H1 (cell line): ENCODE results near the gene GAS6. TPM values are rescaled to one million over a fixed set of nuclear protein-coding genes. Genes with fewer than 3 reads are reported as not detected.

ENCODE experiments used
- CTCF ChIA-PET: fragments of 300-600 bp; sonication (Branson Sonifier 250); formaldehyde crosslinking; loops from one replicate; lab custom pipeline; 2021; ENCODE audit not compliant: partially characterized antibody; lab: Charles Lee
- POLR2A ChIA-PET: fragments of 300-600 bp; sonication (Branson Sonifier 250); formaldehyde crosslinking; loops from one replicate; lab custom pipeline; 2021; ENCODE audit warnings: inconsistent platforms; ENCODE audit not compliant: partially characterized antibody; lab: Charles Lee
- DNase-seq, 2 experiments: peaks; one replicate each; pipeline versions ENCODE4 v3.0.0 to v3.0.0-alpha.2; 2010 to 2022; ENCODE audit warnings: low spot score in 2 of 2, low read depth in 1 of 2, mixed read lengths in 1 of 2
- FAIRE-seq: peaks from 2 replicates; lab custom pipeline; 2011; peaks lifted over from hg19 to GRCh38; lab: Jason Lieb, UNC
- H2AFZ ChIP-seq: 2 replicates; pipeline ENCODE4 v1.8.1; 2012; ENCODE audit warnings: low read length, inconsistent platforms
- H2AK5ac ChIP-seq: 2 replicates; pipeline ENCODE4 v1.6.1; 2013; ENCODE audit warnings: low read depth, low read length
- H2BK120ac ChIP-seq: replicated peaks from 2 replicates; pipeline ENCODE3; 2013; ENCODE audit warnings: low read depth, low read length, inconsistent platforms
- H2BK12ac ChIP-seq: 2 replicates; pipeline ENCODE4 v1.6.1; 2013; ENCODE audit warnings: low read depth, low read length
- H2BK15ac ChIP-seq: 2 replicates; pipeline ENCODE4 v1.6.1; 2013; ENCODE audit warnings: low read length
- H2BK20ac ChIP-seq: 2 replicates; pipeline ENCODE4 v1.6.1; 2013; ENCODE audit warnings: low read length
- H2BK5ac ChIP-seq: 2 replicates; pipeline ENCODE4 v1.6.1; 2013; ENCODE audit warnings: low read depth, low read length
- H3K14ac ChIP-seq: 2 replicates; pipeline ENCODE4 v1.6.1; 2013; ENCODE audit warnings: inconsistent platforms; ENCODE audit not compliant: insufficient read length
- H3K18ac ChIP-seq: 2 replicates; pipeline ENCODE4 v1.6.1; 2013; ENCODE audit warnings: low read length; ENCODE audit errors: extremely low read depth
- H3K23ac ChIP-seq: 2 replicates; pipeline ENCODE4 v1.6.1; 2013; ENCODE audit warnings: inconsistent platforms; ENCODE audit not compliant: insufficient read length
- H3K23me2 ChIP-seq: 2 replicates; pipeline ENCODE4 v1.6.1; 2013; ENCODE audit warnings: low read depth, low read length
- H3K27ac ChIP-seq: 2 replicates; pipeline ENCODE4 v1.6.1; 2011; ENCODE audit warnings: low read depth, low read length, inconsistent platforms
- H3K27me3 ChIP-seq, 4 experiments: replicated peaks in 1 of 4; 1 replicate in 1 of 4; 2 replicates in 3 of 4; pipeline versions ENCODE4 v1.6.1 to v1.8.1; 2011 to 2013; ENCODE audit warnings: low read length in 3 of 4, mild to moderate bottlenecking in 3 of 4, inconsistent platforms in 2 of 4, mixed read lengths in 2 of 4, moderate library complexity in 1 of 4; ENCODE audit not compliant: control insufficient read depth in 3 of 4, insufficient read depth in 3 of 4; ENCODE audit errors: extremely low read depth in 1 of 4
- H3K36me3 ChIP-seq, 4 experiments: 2 replicates each; pipeline versions ENCODE4 v1.6.1 to v1.8.1; 2011 to 2013; ENCODE audit warnings: mild to moderate bottlenecking in 4 of 4, low read length in 3 of 4, moderate library complexity in 2 of 4, control low read depth in 1 of 4, inconsistent platforms in 1 of 4; ENCODE audit not compliant: insufficient read depth in 4 of 4, control insufficient read depth in 2 of 4
- H3K4ac ChIP-seq: replicated peaks from 2 replicates; pipeline ENCODE3; 2013; ENCODE audit warnings: low read length, low read depth, mixed read lengths, inconsistent platforms; ENCODE audit not compliant: insufficient read length
- H3K4me1 ChIP-seq, 4 experiments: replicated peaks in 1 of 4; 1 replicate in 1 of 4; 2 replicates in 3 of 4; pipeline versions ENCODE4 v1.6.1 to v1.8.1; 2011 to 2013; ENCODE audit warnings: low read length in 3 of 4, inconsistent platforms in 2 of 4, mixed read lengths in 1 of 4; ENCODE audit not compliant: insufficient read depth in 4 of 4, control insufficient read depth in 3 of 4
- H3K4me2 ChIP-seq, 2 experiments: 2 replicates each; pipeline versions ENCODE4 v1.6.1 to v1.8.1; 2011 to 2013; ENCODE audit warnings: low read depth in 2 of 2, low read length in 2 of 2, control low read depth in 1 of 2, inconsistent platforms in 1 of 2, mild to moderate bottlenecking in 1 of 2; ENCODE audit not compliant: insufficient read depth in 1 of 2
- H3K4me3 ChIP-seq, 4 experiments: fragments of 200-600, 300-600 bp in 1 of 4; sonication (generic), shearing (Covaris generic), sonication (Bioruptor Twin) in 1 of 4; 2 replicates each; pipeline versions ENCODE4 v1.5.1 to v1.8.1; 2011 to 2016; ENCODE audit warnings: low read length in 4 of 4, low read depth in 3 of 4, control low read depth in 2 of 4, inconsistent platforms in 2 of 4, mild to moderate bottlenecking in 2 of 4, mixed read lengths in 1 of 4, moderate library complexity in 1 of 4; ENCODE audit not compliant: insufficient read depth in 2 of 4; ENCODE audit errors: extremely low read depth in 1 of 4
- H3K56ac ChIP-seq: replicated peaks from 2 replicates; pipeline ENCODE3; 2013; ENCODE audit warnings: low read depth, mild to moderate bottlenecking, mixed read lengths, low read length, inconsistent platforms; ENCODE audit not compliant: insufficient read length
- H3K79me1 ChIP-seq: 2 replicates; pipeline ENCODE4 v1.6.1; 2013; ENCODE audit warnings: low read depth, low read length, control low read depth
- H3K79me2 ChIP-seq, 2 experiments: 2 replicates each; pipeline versions ENCODE4 v1.6.1 to v1.8.1; 2012 to 2013; ENCODE audit warnings: low read length in 2 of 2, mild to moderate bottlenecking in 2 of 2, inconsistent platforms in 1 of 2; ENCODE audit not compliant: insufficient read depth in 2 of 2, control insufficient read depth in 1 of 2
- H3K9ac ChIP-seq, 4 experiments: replicated peaks in 1 of 4; 1 replicate in 1 of 4; 2 replicates in 3 of 4; pipeline versions ENCODE4 v1.6.1 to v1.8.1; 2011 to 2013; ENCODE audit warnings: low read depth in 3 of 4, low read length in 3 of 4, control low read depth in 2 of 4, mild to moderate bottlenecking in 2 of 4, moderate library complexity in 2 of 4, inconsistent platforms in 1 of 4; ENCODE audit errors: extremely low read depth in 1 of 4
- H3K9me3 ChIP-seq, 2 experiments: 2 replicates each; pipeline versions ENCODE4 v1.6.1 to v1.8.1; 2012 to 2013; ENCODE audit warnings: mild to moderate bottlenecking in 2 of 2, moderate library complexity in 2 of 2, control low read depth in 1 of 2, inconsistent platforms in 1 of 2, low read depth in 1 of 2, low read length in 1 of 2, mixed read lengths in 1 of 2; ENCODE audit not compliant: insufficient read depth in 2 of 2
- H4K20me1 ChIP-seq, 2 experiments: replicated peaks in 1 of 2; 2 replicates each; pipeline versions ENCODE3 to v1.8.1; 2011 to 2013; ENCODE audit warnings: inconsistent platforms in 2 of 2, low read length in 2 of 2, mild to moderate bottlenecking in 1 of 2; ENCODE audit not compliant: insufficient read depth in 2 of 2, control insufficient read depth in 1 of 2
- H4K5ac ChIP-seq: 2 replicates; pipeline ENCODE4 v1.6.1; 2013; ENCODE audit warnings: low read length, low read depth, mixed read lengths, inconsistent platforms; ENCODE audit not compliant: insufficient read length
- H4K8ac ChIP-seq: 2 replicates; pipeline ENCODE4 v1.8.0; 2013; ENCODE audit warnings: mild to moderate bottlenecking, moderate library complexity, low read length, inconsistent platforms; ENCODE audit not compliant: insufficient read depth; ENCODE audit errors: extremely low read depth
- H4K91ac ChIP-seq: replicated peaks from 2 replicates; pipeline ENCODE3; 2013; ENCODE audit warnings: low read length, mixed read lengths, inconsistent platforms; ENCODE audit not compliant: insufficient read length
- BACH1 ChIP-seq: IDR thresholded peaks from 2 replicates; pipeline ENCODE4 v1.6.1; 2012; ENCODE audit warnings: low read length, improper control_type of control experiment
- EP300 ChIP-seq, 2 experiments: IDR thresholded peaks; 1 replicate in 1 of 2; 2 replicates in 1 of 2; pipeline ENCODE4 v1.6.1; 2011 to 2012; ENCODE audit warnings: low read depth in 2 of 2, low read length in 2 of 2, mild to moderate bottlenecking in 2 of 2, borderline replicate concordance in 1 of 2, inconsistent platforms in 1 of 2, moderate library complexity in 1 of 2
- KDM1A ChIP-seq: fragments of 200-600, 300-600 bp; sonication (generic); IDR thresholded peaks from 2 replicates; pipeline ENCODE4 v1.7.1; 2016; ENCODE audit warnings: mild to moderate bottlenecking, low read length, borderline replicate concordance
- KDM4A ChIP-seq: IDR thresholded peaks from one replicate; pipeline ENCODE4 v1.7.1; 2012; ENCODE audit warnings: low read depth, mild to moderate bottlenecking, moderate library complexity, low read length, inconsistent platforms; ENCODE audit not compliant: severe bottlenecking
- MAFK ChIP-seq: IDR thresholded peaks from 2 replicates; pipeline ENCODE4 v1.6.1; 2012; ENCODE audit warnings: low read depth, mild to moderate bottlenecking, improper control_type of control experiment, low read length
- RNF2 ChIP-seq: fragments of 200-900, 300-1000 bp; sonication (generic); IDR thresholded peaks from 2 replicates; pipeline ENCODE4 v1.7.1; 2016; ENCODE audit warnings: borderline replicate concordance, low read depth, mild to moderate bottlenecking, antibody characterized with exemption, low read length; ENCODE audit not compliant: poor library complexity, severe bottlenecking; ENCODE audit errors: missing control alignments
- SAP30 ChIP-seq: fragments of 300-600 bp; sonication (generic); IDR thresholded peaks from 2 replicates; pipeline ENCODE4 v1.7.1; 2012; ENCODE audit warnings: low read length, moderate library complexity, mild to moderate bottlenecking, inconsistent platforms; ENCODE audit not compliant: insufficient read depth, insufficient replicate concordance
- SIX5 ChIP-seq: IDR thresholded peaks from 2 replicates; pipeline ENCODE4 v1.6.1; 2011; ENCODE audit warnings: mild to moderate bottlenecking, low read depth, low read length
- SP4 ChIP-seq: IDR thresholded peaks from 2 replicates; pipeline ENCODE4 v1.6.1; 2012; ENCODE audit warnings: low read length, inconsistent platforms
- TCF12 ChIP-seq: IDR thresholded peaks from 2 replicates; pipeline ENCODE4 v1.6.1; 2011; ENCODE audit warnings: low read depth, mild to moderate bottlenecking, low read length
- WGBS, 2 experiments: shearing (Covaris generic) in 1 of 2; methylation state at CpG; one replicate each; pipeline versions ENCODE4 v1.1.6 to v1.1.7; 2013 to 2015; ENCODE audit warnings: low lambda C conversion rate in 2 of 2, mixed read lengths in 2 of 2, inconsistent platforms in 1 of 2, low coverage in 1 of 2, missing lambda C conversion rate in 1 of 2; ENCODE audit not compliant: insufficient replicate concordance in 2 of 2, insufficient coverage in 1 of 2, insufficient read length in 1 of 2; ENCODE audit errors: extremely low coverage in 1 of 2, missing lambda C conversion rate in 1 of 2; 5-methylcytosine and 5-hydroxymethylcytosine counted together
- polyA plus RNA-seq, 7 experiments: library from polyadenylated mRNA; depleted of rRNA in 3 of 7; stranded (reverse) in 5 of 7; unstranded in 2 of 7; fragments of >200 nt in 5 of 7; fragments of 200-250 nt in 2 of 7; gene quantifications; 1 replicate in 5 of 7; 2 replicates in 1 of 7; 4 replicates in 1 of 7; pipeline versions ENCODE4 v1.2.1 to v1.2.3, GENCODE V29; 2011 to 2013; ENCODE audit warnings: missing spikeins in 2 of 7, mixed read lengths in 2 of 7
- total RNA-seq: library from RNA; stranded (reverse); fragmentation: NEBNext Ultra II Directional; extraction: Animal tissue kit (Norgen Biotek cat#: 25700); gene quantifications from 2 replicates; pipeline ENCODE4 v1.2.1, GENCODE V29; 2021
- TF ChIP-seq, protein P1 (sequence below): IDR thresholded peaks from 2 replicates; pipeline ENCODE4 v1.6.1; 2011; ENCODE audit warnings: low read depth, mild to moderate bottlenecking, low read length; ENCODE audit not compliant: insufficient read depth

GAS6 gene
- total and polyA plus RNA-seq, 2 of the 8 experiments (the other 6 are each of a cell fraction or from before 2014, with no cell fraction given) = 18.6 to 31.0 TPM

DNA sequence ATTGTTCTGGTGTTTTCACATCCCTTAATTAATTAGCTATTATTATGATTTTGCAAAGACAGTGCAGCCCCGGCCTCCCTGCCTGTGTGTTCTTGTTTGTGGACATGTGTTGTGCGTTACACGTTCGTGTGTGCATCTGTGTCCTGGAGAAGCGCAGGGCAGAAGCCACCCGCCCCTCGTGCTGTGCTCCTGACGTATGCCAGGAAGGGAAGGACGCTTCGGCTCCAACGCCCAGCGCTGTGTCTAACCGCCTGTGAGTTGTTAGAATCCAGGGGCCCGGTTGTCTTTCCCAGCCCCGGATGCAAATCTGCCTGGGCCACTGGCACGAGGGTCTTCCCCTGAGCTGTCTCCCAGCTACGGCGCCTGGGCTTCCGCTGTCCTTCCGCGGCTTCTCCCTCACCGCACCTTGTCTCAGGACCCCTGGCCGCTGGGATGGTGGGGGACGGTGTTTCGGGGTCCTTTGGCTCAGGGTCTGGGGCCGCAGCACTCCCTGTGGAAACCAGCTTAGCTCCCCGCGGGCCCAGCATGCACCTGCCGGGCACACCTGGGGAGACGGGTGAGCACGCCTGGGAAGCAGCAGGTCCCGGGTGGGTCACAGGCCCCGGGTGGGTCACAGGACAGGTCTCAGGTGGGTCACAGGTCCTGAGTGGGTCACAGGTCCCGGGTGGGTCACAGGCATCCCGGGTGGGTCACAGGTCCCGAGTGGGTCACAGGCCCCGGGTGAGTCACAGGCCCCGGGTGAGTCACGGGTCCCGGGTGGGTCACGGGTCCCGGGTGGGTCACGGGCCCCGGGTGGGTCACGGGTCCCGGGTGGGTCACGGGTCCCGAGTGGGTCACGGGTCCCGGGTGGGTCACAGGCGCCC, 51.5 kb downstream of the GAS6 start:
- H3K79me1 ChIP-seq = no peaks in the 10 kb centered on the region
- CTCF ChIA-PET = interaction anchor here (0.6 to 2.8 kb wide), 6 partner anchors 9 to 433 kb away, joined by 3 to 24 read pairs (median 3); no protein-coding TSS in a partner anchor
- POLR2A ChIA-PET = interaction anchor here (0.8 to 1.9 kb wide), 2 partner anchors 8 to 25 kb away, joined by 3 to 5 read pairs; no protein-coding TSS in a partner anchor

More for the DNA sequence above, 51.5 kb downstream of the GAS6 start:
- Histone ChIP-seq H2AFZ (no peak overlapping the region), H3K36me3 (no peaks in the 10 kb centered on the region), H3K23ac (no peak overlapping the region), H3K56ac (no peak overlapping the region), H3K23me2 (no peaks in the 10 kb centered on the region), H3K27me3 (no peaks in the 10 kb centered on the region), H3K4me3 (no peak overlapping the region), H2AK5ac (no peak overlapping the region), H3K4me1 (no peaks in the 10 kb centered on the region), H4K8ac (peak overlapping the region; percentile 5; the same call in 1 of the 2 replicates), H4K5ac (no peak overlapping the region), H3K4me2 (no peak overlapping the region), H2BK5ac (no peak overlapping the region), H2BK12ac (no peak overlapping the region), H3K9ac (no peak overlapping the region), H3K4ac (no peak overlapping the region), H4K91ac (no peak overlapping the region), H3K9me3 (peaks cover 0 to 8% of the 10 kb centered on the region in 2 experiments; a peak in 2 of 4 replicates), H2BK20ac (no peak overlapping the region), H3K79me2 (no peaks in the 10 kb centered on the region), H3K14ac (no peak overlapping the region), H4K20me1 (peaks cover 0 to 2% of the 10 kb centered on the region in 2 experiments), H2BK15ac (no peak overlapping the region), H3K27ac (no peak overlapping the region), H3K18ac (no peak overlapping the region), H2BK120ac (no peak overlapping the region)
- 79% methylated on average over 43 of the region's 51 CpGs; no CpG with 5 or more reads in 1 of the 2 experiments for WGBS, 2 experiments
- FAIRE-seq (no peak), DNase-seq (no peak)
- TF ChIP-seq KDM4A = no peak
- no peak for TF ChIP-seq EP300 (IDR thresholded peaks at IDR 0.05; ENCODE audit: borderline replicate concordance in 1 of 2, low read depth in 2 of 2, low read length in 2 of 2)
- no peak for TF ChIP-seq MAFK
- no peak for TF ChIP-seq RNF2
- TF ChIP-seq SIX5 = no peak
- TF ChIP-seq SAP30 = no peak
- no peak for TF ChIP-seq KDM1A
- TF ChIP-seq TCF12 = no peak
- TF ChIP-seq SP4 = no peak
- no peak for TF ChIP-seq BACH1
- TF ChIP-seq, protein P1, sequence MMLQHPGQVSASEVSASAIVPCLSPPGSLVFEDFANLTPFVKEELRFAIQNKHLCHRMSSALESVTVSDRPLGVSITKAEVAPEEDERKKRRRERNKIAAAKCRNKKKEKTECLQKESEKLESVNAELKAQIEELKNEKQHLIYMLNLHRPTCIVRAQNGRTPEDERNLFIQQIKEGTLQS = no peak
